GM23338 (cell line): ENCODE data around the gene MRPL20. TPM values are rescaled to one million over a fixed set of nuclear protein-coding genes. Genes with fewer than 3 reads are reported as not detected.

ENCODE experiments used
- ATAC-seq: fragments of 200-7000 bp; cut with Tn5 transposase; 3 replicates; pipeline ENCODE4 v1.9.1; 2020
- DNase-seq: peaks from one replicate; pipeline ENCODE4 v3.0.0-alpha.2; 2015; ENCODE audit warnings: low spot score
- H2AFZ ChIP-seq: fragments of 200-600 bp; sonication (generic); 2 replicates; pipeline ENCODE4 v1.8.0; 2016; ENCODE audit warnings: antibody characterized with exemption, mild to moderate bottlenecking, moderate library complexity
- H3F3A ChIP-seq: fragments of 200-600 bp; sonication (generic); replicated peaks from 2 replicates; pipeline ENCODE4 v1.8.0; 2017; ENCODE audit warnings: antibody characterized with exemption, mixed run types, low read depth
- H3K27ac ChIP-seq: fragments of 200-600 bp; sonication (generic); 2 replicates; pipeline ENCODE4 v1.6.1; 2016; ENCODE audit warnings: low read depth
- H3K27me3 ChIP-seq: fragments of 200-600 bp; sonication (generic); 2 replicates; pipeline ENCODE4 v1.8.0; 2016; ENCODE audit warnings: mild to moderate bottlenecking, mixed run types, moderate library complexity; ENCODE audit not compliant: insufficient read depth
- H3K36me3 ChIP-seq: fragments of 200-600 bp; sonication (generic); 2 replicates; pipeline ENCODE4 v1.8.0; 2016; ENCODE audit warnings: mild to moderate bottlenecking; ENCODE audit not compliant: insufficient read depth
- H3K4me1 ChIP-seq: fragments of 200-600 bp; sonication (generic); 2 replicates; pipeline ENCODE4 v1.8.0; 2016; ENCODE audit warnings: mild to moderate bottlenecking, moderate library complexity; ENCODE audit not compliant: insufficient read depth
- H3K4me2 ChIP-seq: fragments of 200-600 bp; sonication (generic); 2 replicates; pipeline ENCODE4 v1.7.1; 2017; ENCODE audit warnings: mixed run types
- H3K4me3 ChIP-seq: fragments of 200-600 bp; sonication (generic); 2 replicates; pipeline ENCODE4 v1.6.1; 2016; ENCODE audit warnings: mixed run types
- H3K79me2 ChIP-seq: fragments of 200-600 bp; sonication (generic); replicated peaks from 2 replicates; pipeline ENCODE4 v1.8.0; 2017; ENCODE audit warnings: mild to moderate bottlenecking; ENCODE audit not compliant: insufficient read depth
- H3K9me2 ChIP-seq: fragments of 200-600 bp; sonication (generic); 2 replicates; pipeline ENCODE4 v1.8.0; 2017; ENCODE audit not compliant: insufficient read depth
- H4K20me1 ChIP-seq: fragments of 200-600 bp; sonication (generic); replicated peaks from 2 replicates; pipeline ENCODE4 v1.8.0; 2017; ENCODE audit warnings: mild to moderate bottlenecking; ENCODE audit not compliant: insufficient read depth
- H3K27ac Mint-ChIP-seq: 2 replicates; pipeline ENCODE4 v1.8.0; 2020; ENCODE audit warnings: inconsistent platforms, mild to moderate bottlenecking, moderate library complexity, mixed read lengths
- H3K27me3 Mint-ChIP-seq: 3 replicates; pipeline ENCODE4 v1.8.0; 2022; ENCODE audit warnings: low read depth, mild to moderate bottlenecking, moderate library complexity, mixed read lengths, inconsistent platforms; ENCODE audit not compliant: insufficient read depth, poor library complexity
- H3K36me3 Mint-ChIP-seq: 3 replicates; pipeline ENCODE4 v1.8.0; 2021; ENCODE audit warnings: low read depth, mild to moderate bottlenecking, inconsistent platforms, moderate library complexity, mixed read lengths
- H3K4me1 Mint-ChIP-seq: 3 replicates; pipeline ENCODE4 v1.8.0; 2020; ENCODE audit warnings: mild to moderate bottlenecking, inconsistent platforms, mixed read lengths
- H3K4me3 Mint-ChIP-seq: 3 replicates; pipeline ENCODE4 v1.8.0; 2021; ENCODE audit warnings: moderate library complexity, mild to moderate bottlenecking, inconsistent platforms, mixed read lengths
- H3K9me3 Mint-ChIP-seq: 3 replicates; pipeline ENCODE4 v1.8.0; 2020; ENCODE audit warnings: moderate library complexity, mild to moderate bottlenecking, inconsistent platforms, mixed read lengths
- CREB1 ChIP-seq: fragments of 250-450 bp; sonication (Bioruptor Pico); IDR thresholded peaks from 2 replicates; pipeline ENCODE4 v1.5.0; 2020; ENCODE audit warnings: low read depth, mild to moderate bottlenecking, moderate library complexity
- EZH2phosphoT487 ChIP-seq: fragments of 200-600 bp; sonication (generic); IDR thresholded peaks from one replicate; pipeline ENCODE4 v1.8.1; 2018; ENCODE audit warnings: antibody characterized with exemption; ENCODE audit not compliant: unreplicated experiment
- JUNB ChIP-seq: IDR thresholded peaks from one replicate; pipeline ENCODE4 v1.6.1; 2016; ENCODE audit warnings: antibody characterized with exemption; ENCODE audit not compliant: unreplicated experiment
- NANOG ChIP-seq: IDR thresholded peaks from 2 replicates; pipeline ENCODE4 v1.6.1; 2016; ENCODE audit warnings: antibody characterized with exemption, borderline replicate concordance
- REST ChIP-seq: IDR thresholded peaks from one replicate; pipeline ENCODE4 v1.6.1; 2018; ENCODE audit warnings: antibody characterized with exemption; ENCODE audit not compliant: unreplicated experiment
- STAT1 ChIP-seq: IDR thresholded peaks from one replicate; pipeline ENCODE4 v1.6.1; 2016; ENCODE audit warnings: antibody characterized with exemption; ENCODE audit not compliant: unreplicated experiment
- ZNF114 ChIP-seq: fragments of 250-450 bp; sonication (Bioruptor Pico); IDR thresholded peaks from 2 replicates; pipeline ENCODE4 v1.5.0; 2020; ENCODE audit warnings: mild to moderate bottlenecking, moderate library complexity
- ZNF331 ChIP-seq: fragments of 250-450 bp; sonication (Bioruptor Pico); IDR thresholded peaks from 2 replicates; pipeline ENCODE4 v1.5.0; 2020; ENCODE audit warnings: low read depth, mild to moderate bottlenecking, moderate library complexity
- ZNF462 ChIP-seq: fragments of 250-450 bp; sonication (Bioruptor Pico); IDR thresholded peaks from 2 replicates; pipeline ENCODE4 v1.5.0; 2020; ENCODE audit warnings: mild to moderate bottlenecking, moderate library complexity
- polyA plus RNA-seq: library from polyadenylated mRNA; unstranded; fragments of >200 nt; fragmentation: Nextera tagmentation; extraction: Ambion mirVana; gene quantifications from 2 replicates; pipeline ENCODE4 v1.2.1, GENCODE V29; 2016
- total RNA-seq: library from RNA; depleted of rRNA; stranded (reverse); fragments of >200 nt; shearing (Covaris generic); gene quantifications from 2 replicates; pipeline ENCODE4 v1.2.3, GENCODE V29; 2014
- TF ChIP-seq, protein P1 (sequence below), 2 experiments: fragments of 200-600 bp in 1 of 2; sonication (generic) in 1 of 2; conservative IDR thresholded peaks; 2 replicates each; pipeline versions ENCODE4 v1.5.1 to v1.6.1; 2016 to 2017; ENCODE audit warnings: antibody characterized with exemption in 2 of 2, low read depth in 2 of 2, mild to moderate bottlenecking in 2 of 2, moderate library complexity in 1 of 2
- TF ChIP-seq, protein P2 (sequence below): IDR thresholded peaks from 2 replicates; pipeline ENCODE4 v1.6.1; 2016; ENCODE audit warnings: antibody characterized with exemption

The MRPL20 gene
- total and polyA plus RNA-seq, 2 experiments from 2014 or later: 173 to 319 TPM

DNA sequence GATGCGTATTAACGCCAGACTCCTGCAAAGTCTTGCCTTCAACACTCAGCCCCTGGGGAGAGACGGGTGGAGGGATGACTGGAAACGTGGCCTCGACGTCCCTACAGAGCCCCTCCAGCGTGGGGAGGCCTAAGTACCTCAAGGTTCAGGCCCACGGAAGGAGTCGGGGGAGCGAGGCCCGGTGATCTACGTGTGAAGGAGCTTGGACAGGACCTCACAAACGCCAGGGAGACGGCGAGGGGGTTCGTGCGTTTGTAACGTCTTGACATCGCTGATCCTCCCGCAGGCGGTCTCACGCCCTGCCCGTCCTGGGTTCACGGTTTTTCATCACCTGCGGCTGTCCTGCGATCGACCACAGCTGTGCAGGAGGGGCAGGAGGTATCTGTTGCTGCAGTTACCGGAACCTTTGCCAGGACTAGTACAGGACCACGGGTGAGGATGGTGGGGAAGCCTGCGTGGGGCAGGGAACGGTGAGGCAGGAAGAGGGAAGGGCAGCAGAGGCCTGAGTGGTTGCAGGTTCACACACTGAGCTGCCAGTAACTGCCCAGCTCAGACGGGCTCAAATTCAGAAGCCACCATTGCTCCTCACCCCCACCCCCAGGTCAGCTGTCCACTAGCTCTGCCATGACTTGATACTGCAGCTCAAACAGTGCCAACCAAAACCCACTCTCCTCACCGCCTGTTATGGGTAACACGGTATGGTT lies 7.1 kb downstream of the MRPL20 start:
- Histone ChIP-seq H3K4me2 (peak overlapping the region; percentile 95), H3K4me3 (peak overlapping the region; percentile 97), H2AFZ (no peak overlapping the region), H3K79me2 (peaks cover 54% of the 10 kb centered on the region), H3K4me1 (peaks cover 14% of the 10 kb centered on the region; the same call in 1 of the 2 replicates), H4K20me1 (peaks cover 34% of the 10 kb centered on the region), H3K9me2 (no peaks in the 10 kb centered on the region), H3K27me3 (no peaks in the 10 kb centered on the region), H3K27ac (peak overlapping the region; percentile 87; the same call in 1 of the 2 replicates), H3K36me3 (peaks cover 51% of the 10 kb centered on the region), H3F3A (peaks cover 66% of the 10 kb centered on the region)
- Mint-ChIP-seq H3K27me3 (peaks cover 25% of the 10 kb centered on the region), H3K36me3 (peaks cover 80% of the 10 kb centered on the region), H3K27ac (peak overlapping the region; percentile 85), H3K9me3 (no peaks in the 10 kb centered on the region; the same call in 2 of the 3 replicates), H3K4me3 (peak overlapping the region; percentile 96), H3K4me1 (peaks cover 32% of the 10 kb centered on the region)
- peak; percentile 5 for ATAC-seq
- peak; percentile 44 for DNase-seq
- TF ChIP-seq CREB1 (CRISPR knock-in tag) (no peak), STAT1 (no peak), JUNB (no peak), REST (no peak), ZNF114 (CRISPR knock-in tag) (no peak), NANOG (no peak), EZH2phosphoT487 (no peak), ZNF462 (CRISPR knock-in tag) (no peak), ZNF331 (CRISPR knock-in tag) (no peak)
- TF ChIP-seq, protein P1, sequence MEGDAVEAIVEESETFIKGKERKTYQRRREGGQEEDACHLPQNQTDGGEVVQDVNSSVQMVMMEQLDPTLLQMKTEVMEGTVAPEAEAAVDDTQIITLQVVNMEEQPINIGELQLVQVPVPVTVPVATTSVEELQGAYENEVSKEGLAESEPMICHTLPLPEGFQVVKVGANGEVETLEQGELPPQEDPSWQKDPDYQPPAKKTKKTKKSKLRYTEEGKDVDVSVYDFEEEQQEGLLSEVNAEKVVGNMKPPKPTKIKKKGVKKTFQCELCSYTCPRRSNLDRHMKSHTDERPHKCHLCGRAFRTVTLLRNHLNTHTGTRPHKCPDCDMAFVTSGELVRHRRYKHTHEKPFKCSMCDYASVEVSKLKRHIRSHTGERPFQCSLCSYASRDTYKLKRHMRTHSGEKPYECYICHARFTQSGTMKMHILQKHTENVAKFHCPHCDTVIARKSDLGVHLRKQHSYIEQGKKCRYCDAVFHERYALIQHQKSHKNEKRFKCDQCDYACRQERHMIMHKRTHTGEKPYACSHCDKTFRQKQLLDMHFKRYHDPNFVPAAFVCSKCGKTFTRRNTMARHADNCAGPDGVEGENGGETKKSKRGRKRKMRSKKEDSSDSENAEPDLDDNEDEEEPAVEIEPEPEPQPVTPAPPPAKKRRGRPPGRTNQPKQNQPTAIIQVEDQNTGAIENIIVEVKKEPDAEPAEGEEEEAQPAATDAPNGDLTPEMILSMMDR (conservative IDR thresholded peaks at IDR 0.05; ENCODE audit: low read depth in 2 of 2): no peak
- TF ChIP-seq, protein P2, sequence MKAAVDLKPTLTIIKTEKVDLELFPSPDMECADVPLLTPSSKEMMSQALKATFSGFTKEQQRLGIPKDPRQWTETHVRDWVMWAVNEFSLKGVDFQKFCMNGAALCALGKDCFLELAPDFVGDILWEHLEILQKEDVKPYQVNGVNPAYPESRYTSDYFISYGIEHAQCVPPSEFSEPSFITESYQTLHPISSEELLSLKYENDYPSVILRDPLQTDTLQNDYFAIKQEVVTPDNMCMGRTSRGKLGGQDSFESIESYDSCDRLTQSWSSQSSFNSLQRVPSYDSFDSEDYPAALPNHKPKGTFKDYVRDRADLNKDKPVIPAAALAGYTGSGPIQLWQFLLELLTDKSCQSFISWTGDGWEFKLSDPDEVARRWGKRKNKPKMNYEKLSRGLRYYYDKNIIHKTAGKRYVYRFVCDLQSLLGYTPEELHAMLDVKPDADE: no peak
